NCI-H446 (cell line): ENCODE data around the gene TBC1D13.
"Not testable (repeated sequence)": the region's sequence is repeated elsewhere in the genome, so short reads cannot be mapped to it uniquely, and the experiment has no call there.

Source experiments
- DNase-seq, 2 experiments: peaks; one replicate each; lab custom pipeline; 2025; lab: John Stamatoyannopoulos, UW

The TBC1D13 gene

DNA sequence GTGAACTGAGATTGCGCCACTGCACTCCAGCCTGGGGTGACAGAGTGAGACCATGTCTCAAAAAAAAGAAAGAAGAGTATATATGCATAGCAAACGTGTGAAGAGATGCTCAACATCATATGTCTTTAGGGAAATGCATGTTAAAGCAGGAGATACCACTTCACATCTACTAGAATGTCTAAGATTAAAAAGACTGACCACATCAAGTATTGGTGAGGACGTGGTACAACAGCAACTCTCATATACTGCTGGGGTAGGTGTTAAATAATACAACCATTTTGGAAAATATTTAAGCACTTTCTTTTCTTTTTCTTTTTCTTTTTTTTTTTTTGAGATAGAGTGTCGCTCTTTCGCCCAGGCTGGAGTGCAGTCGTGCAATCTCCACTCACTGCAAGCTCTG, 1.6 kb upstream of the TBC1D13 start:
- no peak for DNase-seq

DNA sequence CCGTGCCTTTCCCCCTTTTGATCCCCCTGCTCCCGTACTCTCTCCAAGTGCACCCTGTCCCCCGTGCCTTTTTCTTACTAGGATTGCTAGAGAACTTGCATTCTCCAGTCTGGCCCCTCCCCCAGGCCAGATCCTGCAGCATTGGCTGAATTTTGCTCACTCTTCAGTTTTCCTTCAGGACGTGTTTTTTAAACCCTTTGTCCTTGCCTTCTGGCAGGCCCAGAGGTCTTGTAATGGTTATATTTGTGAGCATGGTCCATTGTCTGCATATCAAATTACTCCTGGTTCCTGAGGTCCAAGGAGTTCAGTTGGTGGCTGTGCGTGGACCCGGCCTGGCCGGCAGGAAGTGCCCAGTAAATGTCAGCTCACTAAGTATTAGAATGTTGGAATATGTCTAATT, 606 bp downstream of the TBC1D13 start:
- no peak for DNase-seq

DNA sequence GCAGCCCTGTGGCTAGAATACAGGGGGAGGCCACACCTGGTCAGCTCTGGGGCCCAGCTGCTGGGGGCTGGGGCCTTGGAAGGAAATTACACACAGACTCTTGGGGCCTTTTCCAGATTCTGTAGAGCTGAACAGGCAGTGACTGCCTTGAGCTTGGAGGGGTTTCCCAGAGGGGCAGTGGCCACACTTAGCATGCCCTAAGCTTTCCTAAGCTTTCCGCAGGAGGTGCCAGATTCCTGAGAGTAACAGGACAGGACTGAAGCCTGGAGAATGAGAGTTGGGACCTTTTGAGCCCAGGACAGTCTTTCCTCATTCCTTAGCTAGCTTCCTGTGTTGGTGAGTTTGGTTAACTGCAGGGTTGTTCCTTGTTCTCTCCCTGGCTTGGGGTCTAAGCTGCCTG, 1.4 kb downstream of the TBC1D13 start:
- DNase-seq = no peak

DNA sequence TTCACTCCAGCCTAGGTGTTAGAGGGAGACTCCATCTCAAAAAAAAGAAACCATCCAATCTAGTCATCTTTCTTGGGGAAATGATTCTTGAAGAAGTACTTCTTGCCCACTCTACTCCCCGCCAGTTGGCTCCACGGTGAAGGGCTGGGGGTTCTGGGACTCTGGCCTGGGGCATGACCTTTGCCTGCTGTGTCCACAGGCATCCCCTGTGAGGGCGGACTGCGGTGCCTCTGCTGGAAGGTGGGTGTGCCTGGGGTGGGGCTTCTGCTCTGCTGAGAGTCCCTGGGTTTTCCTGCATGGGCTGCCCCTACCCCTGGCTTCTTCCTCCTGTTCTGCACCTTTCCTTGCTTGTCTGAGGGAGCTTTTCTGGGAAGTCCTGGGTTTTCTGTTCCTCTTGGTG, 3.5 kb downstream of the TBC1D13 start:
- DNase-seq = no peak

DNA sequence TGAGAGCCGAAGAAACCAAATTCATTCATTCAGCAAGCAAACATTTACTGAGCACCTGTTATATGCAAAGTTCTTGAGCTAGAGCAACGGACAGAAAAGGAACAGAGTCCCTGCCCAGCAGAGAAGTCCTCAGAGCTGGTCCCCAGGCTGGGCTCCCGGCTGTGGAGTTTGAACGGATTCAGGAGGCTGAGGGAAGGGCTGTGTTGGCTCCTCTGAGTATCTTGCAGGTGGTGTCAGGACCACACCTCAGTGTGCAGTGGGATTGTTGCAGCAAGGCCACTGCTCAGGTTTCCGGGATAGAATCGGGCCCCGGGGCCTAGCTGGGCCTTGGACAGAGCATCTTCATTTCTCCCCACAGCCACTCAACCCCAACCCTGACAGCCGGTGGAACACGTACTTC, 5.1 kb downstream of the TBC1D13 start:
- no peak for DNase-seq

DNA sequence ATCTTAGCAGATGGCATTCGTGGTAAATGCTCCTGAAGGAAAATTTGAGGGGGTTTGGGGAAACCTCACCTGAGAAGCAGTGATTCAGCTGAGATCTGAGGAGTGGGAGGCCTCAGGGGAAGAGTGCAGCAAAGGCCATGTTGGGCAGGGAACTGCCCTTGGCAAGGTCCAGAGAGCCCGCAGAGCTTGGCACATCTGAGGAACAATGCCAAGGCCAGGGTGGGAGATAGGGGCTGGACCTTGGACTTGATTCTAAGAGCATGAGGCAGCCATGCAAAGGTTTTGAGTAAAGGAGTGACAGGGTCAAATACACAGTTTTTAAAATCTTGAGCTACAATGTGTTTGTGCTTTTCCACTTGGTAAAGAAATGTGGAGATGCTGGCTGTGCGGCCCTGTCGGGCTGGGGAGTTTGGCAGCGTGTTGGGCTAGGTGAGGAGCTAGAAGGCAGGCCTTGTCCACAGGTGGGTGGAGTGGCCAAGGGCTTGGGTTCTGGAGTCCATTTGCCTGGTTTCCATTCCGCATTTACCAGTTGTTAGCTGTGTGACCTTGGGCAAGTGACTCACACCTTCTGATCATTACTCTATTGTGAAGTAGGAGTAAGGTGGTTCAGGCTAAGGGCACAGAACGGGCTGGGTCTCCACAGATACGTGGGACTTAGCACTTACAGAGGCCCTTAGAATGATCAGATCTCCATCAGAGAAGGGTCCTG, 6.1 kb downstream of the TBC1D13 start:
- no peak for DNase-seq

DNA sequence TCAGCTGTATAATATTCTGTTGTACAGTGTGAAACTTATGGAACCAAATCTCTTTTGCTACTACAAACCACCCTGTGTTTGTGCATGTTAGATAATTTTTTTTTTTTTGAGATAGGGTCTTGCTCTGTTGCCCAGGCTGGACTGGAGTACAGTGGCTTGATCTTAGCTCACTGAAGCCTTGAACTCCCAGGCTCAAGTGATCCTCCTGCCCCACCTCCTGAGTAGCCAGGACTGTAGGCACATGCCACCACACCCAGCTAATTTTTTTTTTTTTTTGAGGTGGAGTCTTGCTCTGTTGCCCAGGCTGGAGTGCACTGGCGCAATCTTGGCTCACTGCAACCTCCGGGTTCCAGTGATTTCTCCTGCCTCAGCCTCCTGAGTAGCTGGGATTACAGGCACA, 7.9 kb downstream of the TBC1D13 start:
- not testable (repeated sequence) for DNase-seq

DNA sequence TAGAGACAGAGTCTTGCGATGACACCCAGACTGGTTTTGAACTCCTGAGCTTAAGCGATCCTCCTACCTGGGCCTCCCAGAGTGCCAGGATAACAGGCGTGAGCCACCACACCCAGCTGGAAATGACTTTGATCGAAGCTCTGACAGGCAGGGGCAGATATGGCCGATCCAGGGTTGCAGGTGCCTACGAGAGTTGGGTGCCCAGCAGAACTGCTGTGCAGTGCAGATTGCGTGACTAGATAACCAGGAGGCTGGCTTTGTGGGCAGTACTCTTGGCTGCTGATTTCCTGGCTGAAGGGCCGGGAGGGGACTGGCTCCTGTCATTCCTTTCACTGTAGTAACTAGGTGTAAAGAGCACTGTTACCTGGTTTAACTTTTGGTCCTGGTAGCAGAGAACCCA, 11.8 kb downstream of the TBC1D13 start:
- no peak for DNase-seq

DNA sequence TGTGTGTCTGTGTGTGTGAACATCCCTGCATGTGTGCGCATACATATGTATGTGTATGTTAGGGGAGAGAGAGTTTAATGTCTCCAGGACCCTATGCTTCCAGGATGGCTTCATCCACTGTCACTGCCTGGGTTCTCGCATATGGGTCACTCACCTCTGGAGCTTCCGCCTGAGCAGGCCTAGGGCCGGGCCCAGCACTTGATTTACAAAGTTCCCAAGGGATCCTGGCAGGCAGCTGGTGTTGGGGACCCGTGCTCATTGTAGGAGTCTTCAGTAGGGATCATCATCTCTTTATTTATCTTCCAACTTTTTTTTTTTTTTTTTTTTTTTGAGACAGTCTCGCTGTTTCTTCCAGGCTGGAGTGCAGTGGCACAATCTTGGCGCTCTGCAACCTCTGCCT, 13.0 kb downstream of the TBC1D13 start:
- DNase-seq = no peak

DNA sequence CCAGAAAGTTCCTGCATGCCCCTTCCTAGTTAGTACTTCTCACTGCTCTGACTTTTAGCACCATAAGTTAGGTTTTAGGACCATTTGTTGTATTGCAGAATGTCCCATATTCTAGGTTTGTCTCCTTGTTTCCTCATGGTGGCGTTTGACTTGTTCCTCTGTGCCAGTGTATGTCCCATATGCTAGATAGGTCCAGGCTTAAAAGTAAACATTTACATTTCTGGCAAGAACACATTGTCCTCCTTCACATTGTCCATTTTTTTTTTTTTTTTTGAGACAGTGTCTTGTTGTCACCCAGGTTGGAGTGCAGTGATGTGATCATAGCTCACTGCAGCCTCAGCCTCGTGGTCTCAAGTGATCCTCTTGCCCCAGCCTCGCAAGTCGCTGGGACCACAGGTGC, 15.4 kb downstream of the TBC1D13 start:
- no peak for DNase-seq

DNA sequence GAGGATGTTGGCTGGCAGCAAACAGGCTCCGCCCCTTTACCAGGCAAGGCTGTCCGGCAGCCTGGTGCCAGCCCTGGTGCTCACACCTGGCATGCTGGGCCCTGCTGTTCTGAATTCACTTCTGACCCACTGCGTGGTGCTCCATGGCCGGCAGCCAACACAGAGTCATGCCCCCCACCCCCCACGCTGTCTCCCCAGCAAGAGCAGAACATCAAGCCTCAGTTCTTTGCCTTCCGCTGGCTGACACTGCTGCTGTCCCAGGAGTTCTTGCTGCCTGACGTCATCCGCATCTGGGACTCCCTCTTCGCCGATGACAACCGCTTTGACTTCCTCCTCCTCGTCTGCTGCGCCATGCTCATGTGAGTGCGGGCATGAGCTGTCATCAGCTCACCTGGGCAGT, 18.6 kb downstream of the TBC1D13 start:
- no peak for DNase-seq

DNA sequence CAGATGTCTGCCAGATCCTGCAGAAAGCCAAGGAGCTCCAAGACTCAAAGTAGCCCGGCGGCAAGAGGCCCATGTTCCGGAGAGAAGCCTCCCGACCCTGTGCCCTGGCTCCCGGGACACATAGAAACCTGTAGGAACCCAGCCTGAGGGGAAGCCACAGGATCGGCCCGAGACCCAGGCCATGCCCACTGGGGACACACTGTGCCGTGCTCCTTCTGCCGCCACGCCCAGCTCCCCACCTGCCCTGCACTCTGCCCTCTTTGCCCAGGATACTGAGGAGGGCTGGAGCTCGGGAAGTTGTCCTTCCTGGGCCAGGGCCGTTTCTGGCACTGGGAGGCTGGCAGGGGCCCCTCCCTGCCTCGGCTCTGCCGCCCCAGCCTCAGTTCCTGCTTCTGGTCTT, 20.8 kb downstream of the TBC1D13 start:
- DNase-seq = no peak

DNA sequence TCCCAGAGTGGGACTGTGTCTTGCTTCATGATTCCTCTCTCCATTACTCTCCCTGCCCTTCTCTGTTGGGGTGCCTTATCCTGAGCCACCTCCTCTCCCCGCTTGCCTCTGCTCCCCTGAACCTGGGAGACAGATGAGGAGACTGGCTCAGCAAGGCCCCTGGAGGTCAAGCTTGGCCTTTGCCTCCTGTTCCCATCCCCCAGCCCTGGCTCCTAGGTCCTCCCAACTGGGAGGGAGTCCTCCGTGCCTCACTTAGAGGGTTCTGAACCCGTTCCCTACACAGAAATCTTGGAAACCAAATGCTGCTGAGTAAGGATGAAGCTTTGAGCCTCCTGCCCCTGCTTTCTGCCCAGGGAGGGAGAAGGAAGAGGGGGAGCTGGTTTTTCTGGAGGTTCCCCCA, 21.5 kb downstream of the TBC1D13 start:
- no peak for DNase-seq

DNA sequence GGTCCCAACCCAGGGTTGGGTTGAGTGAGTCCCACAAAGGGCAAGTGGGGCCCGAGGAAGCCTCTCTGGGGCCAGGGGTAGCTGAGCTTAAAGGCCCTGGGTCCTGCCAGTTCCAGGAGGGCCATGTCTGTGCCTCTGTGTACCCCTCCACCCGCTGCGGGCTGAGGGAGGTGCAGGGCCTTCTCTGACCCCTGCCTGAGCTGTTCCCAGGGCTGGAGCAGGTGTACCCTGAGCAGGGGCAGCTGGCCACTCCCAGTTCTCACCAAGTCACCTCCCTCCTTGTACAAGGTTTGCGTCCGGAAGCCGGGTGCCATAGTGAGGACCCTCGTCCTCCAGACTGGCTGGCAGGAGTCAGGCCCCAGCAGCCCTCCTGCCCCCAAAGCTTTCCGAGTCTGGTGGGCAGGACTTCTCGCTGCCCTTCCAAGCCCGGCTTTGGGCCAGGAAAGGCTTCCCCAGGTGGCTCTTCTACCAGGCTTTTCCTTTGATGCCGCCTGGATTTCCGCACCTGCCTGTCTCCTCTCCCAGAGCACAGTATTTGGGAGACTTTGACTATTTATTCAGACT, 22.1 kb downstream of the TBC1D13 start:
- DNase-seq = no peak

DNA sequence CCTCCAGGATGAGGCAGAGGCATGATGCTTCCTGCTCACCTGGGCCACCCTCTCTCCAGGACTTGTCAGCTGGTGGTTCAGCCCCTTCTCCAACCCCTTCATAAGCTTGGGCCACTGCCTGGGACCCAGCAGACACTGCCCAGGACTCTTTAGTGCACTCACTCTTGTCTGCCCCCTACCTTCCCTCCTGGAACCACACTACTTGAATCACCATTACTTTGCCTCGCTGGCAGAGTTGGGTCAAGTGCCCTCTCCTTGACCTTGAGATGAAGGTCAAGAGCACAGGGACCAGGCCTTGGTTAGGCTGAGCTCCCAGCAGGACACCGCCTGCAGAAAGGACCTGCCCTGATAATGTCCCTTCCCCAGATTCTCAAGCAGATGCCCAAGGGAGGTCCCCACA, 22.8 kb downstream of the TBC1D13 start:
- DNase-seq = no peak

DNA sequence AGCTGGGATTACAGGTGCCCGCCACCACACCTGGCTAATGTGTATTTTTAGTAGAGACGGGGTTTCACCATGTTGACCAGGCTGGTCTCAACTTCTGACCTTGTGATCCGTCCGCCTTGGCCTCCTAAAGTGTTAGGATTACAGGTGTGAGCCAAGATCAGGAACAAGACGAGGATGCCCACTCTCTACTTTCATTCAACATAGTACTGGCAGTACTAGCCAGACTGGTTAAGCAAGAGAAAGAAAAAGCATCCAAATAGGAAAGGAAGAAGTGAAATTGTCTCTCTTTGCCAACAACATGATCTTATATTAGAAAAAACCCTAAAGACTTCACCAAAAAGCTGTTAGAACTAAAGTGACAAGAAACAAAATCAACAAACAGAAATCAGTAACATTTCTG, 23.8 kb downstream of the TBC1D13 start:
- no peak for DNase-seq

DNA sequence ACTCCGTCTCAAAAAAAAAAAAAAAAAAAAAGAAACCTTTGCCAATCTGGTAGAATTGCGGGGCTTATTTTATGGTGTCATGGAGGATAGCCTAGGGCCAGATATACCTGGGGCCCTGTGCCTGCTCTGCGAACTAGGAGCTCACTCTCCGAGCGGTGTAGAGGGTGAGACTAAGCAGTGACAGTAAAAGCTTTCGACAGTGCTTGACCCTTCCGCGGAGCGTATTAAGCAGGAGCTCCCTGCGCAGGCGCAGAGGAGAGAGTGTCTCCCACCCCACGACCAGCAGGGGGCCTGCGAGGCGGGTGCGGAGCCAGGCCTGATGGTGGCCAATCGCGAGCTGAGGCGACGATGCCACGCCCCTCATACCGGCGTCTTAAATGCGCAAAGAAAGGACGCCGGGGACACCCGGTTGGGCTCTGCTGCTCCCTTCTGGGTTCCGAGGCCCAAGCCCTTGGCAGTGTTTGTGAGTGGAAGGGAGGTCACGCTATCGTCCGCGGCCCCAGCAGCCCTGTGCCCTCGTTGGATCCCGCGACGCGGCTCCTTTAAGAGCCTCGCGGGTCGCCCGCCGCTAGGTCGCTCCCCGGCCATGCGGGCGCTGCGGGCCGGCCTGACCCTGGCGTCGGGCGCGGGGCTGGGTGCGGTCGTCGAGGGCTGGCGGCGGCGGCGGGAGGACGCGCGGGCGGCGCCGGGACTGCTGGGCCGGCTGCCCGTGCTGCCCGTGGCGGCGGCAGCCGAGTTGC, 31.2 kb downstream of the TBC1D13 start, which contains the start of gene ENDOG:
Gene ENDOG, plus strand, starts transcription at position 402 of the 740 bp plus-strand sequence. Its CDS starts 185 bp downstream, at position 587.
- DNase-seq = peak; percentile 90 to 95

DNA sequence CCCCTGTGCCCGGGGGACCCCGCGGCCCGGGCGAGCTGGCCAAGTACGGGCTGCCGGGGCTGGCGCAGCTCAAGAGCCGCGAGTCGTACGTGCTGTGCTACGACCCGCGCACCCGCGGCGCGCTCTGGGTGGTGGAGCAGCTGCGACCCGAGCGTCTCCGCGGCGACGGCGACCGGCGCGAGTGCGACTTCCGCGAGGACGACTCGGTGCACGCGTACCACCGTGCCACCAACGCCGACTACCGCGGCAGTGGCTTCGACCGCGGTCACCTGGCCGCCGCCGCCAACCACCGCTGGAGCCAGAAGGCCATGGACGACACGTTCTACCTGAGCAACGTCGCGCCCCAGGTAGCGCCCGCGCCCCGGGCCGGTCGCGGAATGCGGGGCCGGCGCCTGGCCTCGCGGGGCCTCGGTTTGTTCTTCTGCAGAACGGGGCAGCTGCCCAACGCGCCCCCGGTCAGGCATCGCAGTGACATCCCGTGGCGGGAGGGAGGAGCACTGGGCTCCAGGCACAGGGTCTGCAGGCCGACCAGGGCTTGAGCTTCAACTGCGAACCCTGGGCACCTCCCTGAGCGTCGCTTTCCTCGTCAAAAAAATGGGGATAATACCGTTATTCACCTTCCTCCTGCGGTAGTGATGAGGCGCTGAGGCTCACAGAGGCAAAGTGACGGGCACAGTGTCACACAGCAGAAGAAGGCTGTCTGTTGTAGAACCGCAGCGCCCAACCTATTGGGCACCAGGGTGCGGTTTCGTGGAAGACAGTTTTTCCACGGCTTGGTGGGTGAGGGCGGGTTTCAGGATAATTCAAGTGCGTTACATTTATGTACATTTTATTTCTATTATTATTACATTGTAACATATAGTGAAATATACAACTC, 32.0 kb downstream of the TBC1D13 start:
- DNase-seq = no peak

DNA sequence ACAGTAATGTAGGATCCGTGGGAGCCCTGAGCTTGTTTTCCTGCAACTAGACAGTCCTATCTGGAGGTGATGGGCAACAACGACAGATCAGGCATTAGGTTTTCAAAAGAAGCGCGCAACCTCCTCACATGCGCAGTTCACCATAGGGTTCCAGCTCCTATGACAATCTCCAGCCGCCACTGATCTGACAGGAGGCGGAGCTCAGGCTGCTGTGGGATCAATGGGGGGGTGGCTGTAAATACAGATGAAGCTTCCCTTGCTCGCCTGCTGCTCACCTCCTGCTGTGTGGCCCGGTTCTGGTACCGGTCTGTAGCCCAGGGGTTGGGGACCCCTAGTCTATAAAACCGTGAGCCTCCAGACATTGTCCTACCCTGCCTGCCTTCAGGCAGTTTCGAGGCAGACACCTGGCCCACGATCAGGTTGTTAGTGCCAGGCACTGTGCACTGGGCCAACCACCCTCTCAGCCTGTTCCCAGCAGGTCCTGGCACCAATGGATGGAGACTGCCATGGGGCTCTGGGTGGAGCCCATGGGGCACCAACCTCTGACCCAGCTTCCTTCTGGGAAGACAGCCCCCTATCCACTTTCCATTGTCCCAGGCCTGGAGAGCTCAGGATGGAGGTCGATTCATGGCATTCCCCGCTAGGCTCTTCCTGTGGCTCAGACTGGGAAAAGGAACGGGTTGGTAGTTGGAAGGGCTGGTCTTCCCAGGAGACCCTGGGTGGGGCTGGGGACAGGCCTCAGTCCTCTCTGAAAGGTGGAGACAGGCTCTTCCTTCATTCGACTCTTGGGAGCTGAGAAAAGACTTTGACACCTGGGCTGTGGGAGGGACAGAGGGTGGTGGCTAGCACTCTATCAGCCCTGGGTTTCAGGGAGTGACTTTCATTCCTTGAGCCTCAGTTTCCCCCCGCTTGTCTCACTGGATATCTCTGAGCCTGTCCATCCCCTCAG, 32.9 kb downstream of the TBC1D13 start:
- DNase-seq = no peak

DNA sequence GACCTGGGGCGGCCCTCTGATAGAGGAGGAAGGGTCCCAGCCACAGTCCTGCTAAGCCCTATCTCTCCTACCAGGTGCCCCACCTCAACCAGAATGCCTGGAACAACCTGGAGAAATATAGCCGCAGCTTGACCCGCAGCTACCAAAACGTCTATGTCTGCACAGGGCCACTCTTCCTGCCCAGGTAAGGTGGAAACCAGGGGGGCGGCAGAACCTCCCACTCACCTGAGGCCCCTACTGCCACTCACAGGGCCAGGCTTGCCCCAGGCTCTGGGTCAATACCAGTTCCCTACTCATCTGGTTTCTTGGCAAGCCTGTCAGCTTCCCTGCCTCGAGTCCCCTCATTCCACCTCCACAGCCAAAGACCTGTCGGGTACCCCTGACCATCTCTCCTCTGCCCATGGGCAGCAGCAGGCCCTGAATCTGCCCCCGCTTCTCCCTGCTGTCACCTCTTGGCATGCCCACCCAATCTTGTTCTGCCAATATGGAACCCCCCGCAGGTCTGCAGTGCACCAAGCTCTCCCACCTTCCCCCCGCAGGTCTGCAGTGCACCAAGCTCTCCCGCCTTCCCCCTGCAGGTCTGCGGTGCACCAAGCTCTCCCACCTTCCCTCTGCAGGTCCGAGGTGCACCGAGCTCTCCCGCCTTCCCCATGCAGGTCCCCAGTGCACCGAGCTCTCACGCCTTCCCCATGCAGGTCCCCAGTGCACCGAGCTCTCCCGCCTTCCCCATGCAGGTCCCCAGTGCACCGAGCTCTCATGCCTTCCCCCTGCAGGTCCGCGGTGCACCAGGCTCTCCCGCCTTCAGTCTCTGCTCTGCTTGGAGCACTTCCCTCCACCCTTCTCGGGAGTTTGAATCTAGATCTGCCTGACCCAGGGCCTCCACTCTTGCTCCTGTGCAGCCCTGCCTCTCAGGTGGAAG, 33.9 kb downstream of the TBC1D13 start:
- no peak for DNase-seq
